Tongue (tissue), 2 donors: ENCODE data around the gene NEK10. TPM values are rescaled to one million over a fixed set of nuclear protein-coding genes. Genes with fewer than 3 reads are reported as not detected.

ENCODE experiments used
- small RNA-seq: library from RNA; depleted of rRNA; stranded (forward); fragments of <200 nt; gene quantifications from one replicate; pipeline ENCODE3, GENCODE V24; 2014; ENCODE audit warnings: low replicate concordance
- total RNA-seq: library from RNA; depleted of rRNA; stranded (reverse); fragments of >200 nt; gene quantifications from one replicate; pipeline ENCODE4 v1.2.3, GENCODE V29; 2014

Gene NEK10
- total RNA-seq, 1 donor from 2014 or later, result 40.5 TPM

Small RNA genes within 50 kb of the gene (small RNA-seq; reads per million reads assigned to genes)
- gene MINOS1P3 (not detected), gene RNU6-342P (not detected)

Other genes starting within 250 kb of the NEK10 start
- 71.5 TPM for gene SLC4A7, start 115.0 kb upstream of the NEK10 start, total RNA-seq